NCI-H1694 (cell line): Measurements from ENCODE around the gene SPATA2L.
"Not testable (repeated sequence)": the region's sequence is repeated elsewhere in the genome, so short reads cannot be mapped to it uniquely, and the experiment has no call there.

Experiments
- DNase-seq: peaks from one replicate; lab custom pipeline; 2025; lab: John Stamatoyannopoulos, UW

The SPATA2L gene

DNA sequence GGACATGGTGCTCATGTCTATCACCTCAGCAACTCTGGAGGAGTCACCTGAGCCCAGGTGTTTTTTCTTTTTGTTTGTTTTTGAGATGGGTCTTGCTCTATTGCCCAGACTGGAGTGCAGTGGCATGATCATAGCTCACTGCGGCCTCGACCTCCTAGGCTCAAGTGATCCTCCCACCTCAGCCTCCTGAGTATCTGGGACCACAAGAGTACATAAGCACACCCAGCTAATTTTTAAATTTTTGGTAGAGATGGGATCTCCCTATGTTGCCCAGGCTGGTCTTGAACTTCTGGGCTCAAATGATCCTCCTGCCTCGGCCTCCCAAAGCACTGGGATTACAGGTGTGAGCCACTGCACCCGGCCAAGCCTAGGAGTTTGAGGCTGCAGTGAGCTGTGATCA, 11.9 kb downstream of the SPATA2L start:
- DNase-seq = not testable (repeated sequence)

DNA sequence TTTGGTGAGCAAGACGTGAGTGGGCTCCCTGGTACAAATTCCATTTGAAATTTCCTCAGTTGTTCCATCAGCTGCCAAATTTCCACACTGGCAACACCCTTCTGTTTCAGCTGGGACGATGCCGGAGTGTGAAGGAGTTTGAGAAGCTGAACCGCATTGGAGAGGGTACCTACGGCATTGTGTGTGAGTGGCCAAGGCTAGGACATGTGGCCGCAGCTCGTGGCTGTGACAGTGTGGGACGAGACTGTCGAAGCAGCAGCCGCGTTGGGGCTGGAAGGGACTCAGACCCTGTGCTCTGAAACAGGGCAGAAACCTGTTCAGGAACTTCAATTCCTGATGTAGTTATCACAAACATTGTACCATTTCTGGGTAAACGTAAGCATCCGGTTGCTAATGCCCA, 12.4 kb downstream of the SPATA2L start:
- no peak for DNase-seq

DNA sequence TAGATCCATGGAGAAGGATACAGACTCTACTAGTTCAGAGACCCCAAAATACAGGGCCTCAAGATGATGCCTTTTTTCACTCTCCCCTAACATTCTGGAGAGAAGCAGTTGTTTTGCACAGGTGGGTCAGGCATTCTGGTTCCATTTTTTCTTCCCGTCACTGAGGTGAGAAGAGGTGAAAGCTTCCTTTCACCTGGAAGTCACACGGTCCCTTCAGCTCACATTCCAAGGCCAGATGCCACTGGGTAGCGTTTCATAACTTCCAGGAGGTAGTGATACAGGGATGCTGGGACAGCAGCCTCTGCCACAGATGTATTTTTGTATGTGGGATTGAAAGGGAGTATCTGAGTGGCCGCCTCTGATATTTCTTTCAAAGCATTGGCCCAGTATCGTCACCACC, 13.1 kb downstream of the SPATA2L start:
- DNase-seq = no peak

DNA sequence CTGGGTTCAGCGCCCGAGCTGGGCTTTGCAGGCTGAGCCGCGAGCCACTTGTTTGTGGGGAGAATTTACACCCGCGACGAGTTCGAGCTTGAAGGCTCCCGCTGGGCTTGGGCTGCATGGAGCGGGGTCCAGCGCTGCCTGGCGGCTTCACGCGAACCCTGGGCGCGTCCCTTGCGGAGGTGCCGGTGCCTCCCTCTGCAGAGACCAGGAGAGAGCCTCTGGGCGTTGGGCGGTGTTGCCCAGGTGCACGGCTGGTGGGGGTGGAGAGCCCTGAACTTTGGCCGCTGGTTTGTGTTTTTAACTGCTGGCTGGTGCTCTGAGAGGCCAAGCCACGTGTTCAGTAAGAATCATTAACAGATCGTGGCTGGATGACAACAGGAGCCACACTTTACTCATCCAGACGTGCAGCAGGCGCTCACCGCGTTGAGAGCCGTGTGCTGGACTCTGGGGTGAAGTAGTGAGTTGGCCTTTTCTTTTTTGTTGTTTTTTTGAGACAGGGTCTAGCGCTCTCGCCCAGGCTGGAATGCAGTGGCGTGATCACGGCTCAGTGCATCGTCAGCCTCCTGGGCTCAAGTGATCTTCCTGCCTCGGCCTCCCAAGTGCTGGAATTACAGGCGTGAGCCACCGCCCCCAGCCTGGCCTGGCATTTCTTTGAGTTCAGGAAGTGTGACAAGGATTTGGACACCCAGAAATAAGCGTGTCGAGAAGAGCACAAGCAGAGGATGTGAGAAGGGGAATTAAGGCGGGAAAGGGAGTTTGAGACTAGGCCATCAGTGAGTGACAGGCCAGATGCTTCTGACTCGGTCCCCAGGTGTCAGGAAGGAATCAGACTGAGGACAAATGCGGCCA, 14.2 kb downstream of the SPATA2L start:
- DNase-seq = no peak

DNA sequence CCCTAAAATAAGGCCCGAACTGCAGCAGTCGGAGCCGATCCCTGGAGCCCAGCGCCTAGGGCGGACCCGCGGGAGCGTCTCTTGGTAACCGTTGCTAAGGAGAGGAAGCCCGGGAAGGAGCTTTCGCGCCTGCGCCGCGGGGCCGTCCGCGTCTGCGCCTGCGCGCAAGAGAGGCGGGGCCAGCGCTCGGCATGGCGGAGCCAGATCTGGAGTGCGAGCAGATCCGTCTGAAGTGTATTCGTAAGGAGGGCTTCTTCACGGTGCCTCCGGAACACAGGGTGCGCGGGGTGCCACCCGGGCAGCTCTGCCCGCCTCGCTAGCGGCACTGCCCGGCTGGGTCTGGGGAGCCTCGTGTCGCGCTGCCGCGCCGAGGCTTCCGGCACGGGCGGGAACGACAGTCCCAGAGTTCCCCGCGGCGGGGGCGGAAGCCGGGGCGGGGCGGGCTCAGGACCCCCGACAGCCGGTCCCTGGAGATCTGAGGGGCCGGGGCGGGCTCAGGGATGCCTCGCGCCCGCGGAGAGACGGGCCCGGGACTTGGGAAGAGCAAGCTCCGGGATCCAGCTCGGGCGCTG, 14.9 kb downstream of the SPATA2L start, which contains the start of gene CDK10:
Gene CDK10, plus strand, starts transcription at position 170 of the 572 bp plus-strand sequence. Its CDS starts 22 bp downstream, at position 192.
- peak; percentile 73 for DNase-seq

DNA sequence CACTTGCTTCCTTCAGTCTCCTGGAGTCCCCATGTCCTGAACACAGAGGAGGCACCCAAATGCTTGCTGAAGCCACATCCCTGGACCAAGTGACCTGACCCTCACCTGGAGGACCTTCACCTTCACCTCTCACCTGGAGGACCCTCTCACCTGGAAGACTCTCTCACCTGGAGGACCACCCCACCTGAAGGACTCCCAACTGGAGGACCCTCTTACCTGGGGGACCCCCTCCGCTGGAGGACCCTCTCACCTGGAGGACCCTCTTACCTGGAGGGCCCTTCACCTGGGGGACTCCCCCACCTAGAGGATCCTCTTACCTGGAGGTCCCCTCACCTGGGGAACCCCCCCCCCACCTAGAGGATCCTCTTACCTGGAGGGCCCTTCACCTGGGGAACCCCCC, 15.6 kb downstream of the SPATA2L start:
- no peak for DNase-seq

DNA sequence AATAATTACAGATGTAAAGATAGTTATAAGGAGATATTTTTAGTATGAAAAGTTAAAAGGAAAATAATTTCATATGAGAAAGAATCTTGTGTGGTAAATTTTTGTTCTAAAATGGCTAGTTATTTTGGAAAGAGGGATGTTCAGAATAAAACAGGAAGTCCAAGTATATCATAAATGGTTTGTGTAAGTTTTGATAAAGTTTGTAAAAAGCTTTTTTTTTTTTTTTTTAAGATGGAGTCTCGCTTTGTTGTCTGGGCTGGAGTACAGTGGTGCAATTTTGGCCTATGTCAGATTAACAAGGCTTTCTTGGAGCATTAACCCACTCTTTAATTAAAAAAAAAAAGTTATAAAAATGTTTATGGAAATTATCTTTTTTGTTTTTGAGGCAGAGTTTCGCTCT, 23.2 kb downstream of the SPATA2L start:
- no peak for DNase-seq

DNA sequence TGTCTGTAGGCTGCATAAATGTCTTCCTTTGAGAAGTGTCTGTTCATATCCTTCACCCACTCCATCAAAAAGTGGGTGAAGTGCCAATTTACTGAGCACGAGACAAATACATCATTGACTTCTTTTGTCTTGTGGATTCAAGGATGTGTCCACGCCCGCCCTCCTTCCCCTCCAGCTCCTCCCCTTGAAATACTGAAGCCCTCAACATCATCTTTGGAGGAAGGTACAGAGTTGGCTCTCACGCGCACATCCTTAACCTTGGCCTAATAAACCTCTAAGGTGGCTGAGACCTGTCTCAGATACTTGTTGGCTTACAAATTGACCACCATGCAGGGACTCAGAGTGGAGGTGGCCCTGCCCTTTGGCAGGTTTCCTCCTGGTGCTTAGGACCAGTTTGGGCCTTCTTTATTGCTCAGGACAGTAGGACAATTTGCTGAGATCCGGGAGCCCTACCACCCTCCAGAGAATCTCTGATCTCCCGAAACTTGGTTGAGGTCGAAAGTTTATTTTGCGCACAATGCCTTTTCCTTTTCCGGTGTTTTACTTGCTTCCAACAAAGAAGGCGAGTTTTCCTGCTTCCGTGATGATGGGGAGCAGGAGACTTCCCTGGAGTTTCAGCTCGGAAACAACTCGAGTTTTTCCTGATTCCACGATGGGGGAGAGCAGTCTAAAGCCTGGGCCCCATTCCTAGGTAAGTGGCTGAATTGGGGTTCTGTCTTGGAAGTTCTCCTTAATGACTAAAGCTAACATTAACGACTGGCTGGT, 29.1 kb downstream of the SPATA2L start:
- no peak for DNase-seq

DNA sequence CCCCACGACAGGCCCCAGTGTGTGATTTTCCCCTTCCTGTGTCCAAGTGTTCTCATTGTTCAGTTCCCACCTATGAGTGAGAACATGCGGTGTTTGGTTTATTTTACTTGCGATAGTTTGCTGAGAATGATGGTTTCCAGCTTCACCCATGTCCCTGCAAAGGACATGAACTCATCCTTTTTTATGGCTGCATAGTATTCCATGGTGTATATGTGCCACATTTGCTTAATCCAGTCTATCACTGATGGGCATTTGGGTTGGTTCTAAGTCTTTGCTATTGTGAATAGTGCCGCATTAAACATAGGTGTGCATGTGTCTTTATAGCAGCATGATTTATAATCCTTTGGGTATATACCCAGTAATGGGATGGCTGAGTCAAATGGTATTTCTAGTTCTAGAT, 29.9 kb downstream of the SPATA2L start:
- DNase-seq = not testable (repeated sequence)

DNA sequence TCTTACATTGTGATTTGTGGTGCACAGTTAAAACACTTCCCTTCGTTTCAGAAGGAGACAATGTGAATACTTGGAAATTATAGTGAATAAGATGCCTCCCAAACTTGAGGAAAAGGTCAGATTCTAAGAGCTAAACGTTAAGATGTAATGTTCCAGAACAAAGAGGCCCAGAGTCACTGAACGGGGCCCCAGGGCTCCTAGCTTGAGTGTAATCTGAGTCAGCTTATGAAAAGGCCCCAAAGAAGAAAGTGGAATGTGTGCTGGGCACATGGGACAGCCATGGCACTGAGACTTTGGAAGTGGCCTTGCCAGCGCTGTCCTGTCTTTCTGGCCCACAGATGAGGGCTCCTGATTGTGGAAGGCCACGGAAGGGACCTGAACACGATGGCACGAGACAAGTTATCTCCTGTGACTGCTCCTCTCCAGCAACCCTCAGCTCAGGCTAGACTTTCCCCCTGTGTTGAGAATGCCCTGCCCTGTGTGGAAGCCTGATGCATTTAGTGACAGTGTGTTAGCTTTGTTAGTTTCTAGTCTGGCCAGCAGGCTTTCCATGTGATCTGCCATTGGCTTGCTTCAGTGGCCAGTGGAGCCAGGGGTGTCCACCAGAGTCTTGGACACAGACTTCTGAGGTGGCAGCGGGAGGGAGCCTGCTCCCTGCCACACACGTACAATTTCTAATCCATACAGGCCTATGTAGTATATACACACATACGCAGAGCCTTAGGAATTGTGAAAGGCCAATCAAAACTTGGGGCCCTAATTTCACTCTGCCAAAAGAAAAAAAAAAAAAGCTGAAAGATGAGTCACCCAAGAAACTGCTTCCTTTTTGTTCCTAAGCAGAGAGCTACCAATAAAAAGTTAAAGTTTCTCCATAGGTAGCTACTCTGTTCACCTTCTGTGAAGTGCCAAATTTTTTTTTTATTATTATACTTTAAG, 30.7 kb downstream of the SPATA2L start:
- DNase-seq = no peak

DNA sequence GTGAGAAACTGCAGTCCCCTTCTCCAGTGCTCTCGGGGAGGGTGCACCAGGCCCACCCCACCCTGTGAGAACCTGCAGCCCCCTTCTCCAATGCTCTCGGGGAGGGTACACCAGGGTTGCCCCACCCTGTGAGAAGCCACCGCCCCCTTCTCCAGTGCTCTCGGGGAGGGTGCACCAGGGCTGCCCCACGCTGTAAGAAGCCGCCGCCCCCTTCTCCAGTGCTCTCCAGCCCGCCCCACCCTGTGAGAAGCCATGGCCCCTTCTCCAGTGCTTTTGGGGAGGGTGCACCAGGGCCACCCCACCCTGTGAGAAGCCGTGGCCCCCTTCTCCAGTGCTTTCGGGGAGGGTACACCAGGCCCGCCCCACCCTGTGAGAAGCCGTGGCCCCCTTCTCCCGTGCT, 31.8 kb downstream of the SPATA2L start:
- no peak for DNase-seq

DNA sequence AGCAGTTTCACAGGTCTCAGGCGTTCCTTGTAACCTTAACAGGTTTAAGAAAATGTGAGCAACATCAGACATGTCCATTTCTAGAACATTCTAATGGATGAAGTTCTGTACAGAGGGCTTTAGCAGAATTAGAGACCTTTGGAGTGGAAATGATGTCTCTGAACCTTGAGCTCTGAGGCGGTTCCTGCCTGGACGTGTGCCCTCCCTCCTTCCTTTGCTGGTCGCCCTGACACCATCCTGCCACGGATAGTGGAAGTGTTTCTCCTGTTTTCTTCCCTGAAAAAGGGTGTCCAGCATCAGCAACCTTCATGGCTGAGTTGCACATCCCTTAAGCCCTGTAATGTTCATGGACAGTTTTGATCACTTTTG, 32.7 kb downstream of the SPATA2L start:
- no peak for DNase-seq

DNA sequence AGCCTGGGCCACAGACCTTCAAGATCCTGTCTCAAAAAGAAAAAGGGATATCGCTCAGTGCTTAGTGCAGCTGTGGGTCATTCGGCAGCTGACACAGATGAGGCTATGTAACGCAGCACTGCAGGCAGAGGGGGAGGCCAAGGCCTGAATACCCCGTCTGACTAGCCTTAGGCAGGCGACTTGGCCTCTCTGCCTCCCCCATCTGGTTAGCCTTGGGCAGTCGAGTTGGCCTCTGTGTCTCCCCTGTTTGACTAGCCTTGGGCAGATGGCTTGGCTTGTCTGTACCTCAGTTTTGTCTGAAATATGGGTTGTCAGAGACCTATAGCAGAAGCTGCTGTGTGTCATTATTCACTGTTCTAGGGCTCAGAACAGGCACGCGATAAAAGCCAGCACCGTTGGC, 33.9 kb downstream of the SPATA2L start:
- DNase-seq = no peak

DNA sequence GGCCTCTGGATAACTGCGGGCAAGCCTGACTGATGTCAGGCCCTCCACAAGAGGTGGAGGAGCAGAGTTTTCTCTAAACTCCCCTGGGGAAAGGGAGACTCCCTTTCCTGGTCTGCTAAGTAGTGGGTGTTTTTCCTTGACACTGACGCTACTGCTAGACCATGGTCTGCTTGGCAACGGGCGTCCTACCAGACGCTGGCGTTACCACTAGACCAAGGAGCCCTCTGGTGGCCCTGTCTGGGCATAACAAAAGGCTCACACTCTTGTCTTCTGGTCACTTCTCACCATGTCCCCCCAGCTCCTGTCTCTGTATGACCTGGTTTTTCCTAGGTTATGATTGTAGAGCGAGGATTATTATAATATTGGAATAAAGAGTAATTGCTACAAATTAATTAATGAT, 34.5 kb downstream of the SPATA2L start:
- DNase-seq = not testable (repeated sequence)

DNA sequence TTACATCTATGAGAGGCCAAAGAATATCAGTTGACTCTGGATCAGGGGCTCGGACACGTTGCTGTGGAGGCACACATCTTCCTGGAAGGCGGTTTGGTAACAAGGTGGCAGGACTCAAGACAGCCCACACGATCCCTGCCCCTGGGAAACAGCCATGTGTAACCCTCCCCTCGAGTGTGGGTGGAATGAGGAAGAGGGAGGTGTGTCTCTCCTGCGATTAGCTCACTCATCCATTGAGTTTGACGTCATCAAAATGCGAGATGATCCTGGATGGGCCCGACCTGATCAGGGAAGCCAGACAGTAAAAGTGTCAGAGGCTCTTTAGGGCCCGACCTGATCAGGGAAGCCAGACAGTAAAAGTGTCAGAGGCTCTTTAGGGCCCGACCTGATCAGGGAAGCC, 37.3 kb downstream of the SPATA2L start:
- not testable (repeated sequence) for DNase-seq

DNA sequence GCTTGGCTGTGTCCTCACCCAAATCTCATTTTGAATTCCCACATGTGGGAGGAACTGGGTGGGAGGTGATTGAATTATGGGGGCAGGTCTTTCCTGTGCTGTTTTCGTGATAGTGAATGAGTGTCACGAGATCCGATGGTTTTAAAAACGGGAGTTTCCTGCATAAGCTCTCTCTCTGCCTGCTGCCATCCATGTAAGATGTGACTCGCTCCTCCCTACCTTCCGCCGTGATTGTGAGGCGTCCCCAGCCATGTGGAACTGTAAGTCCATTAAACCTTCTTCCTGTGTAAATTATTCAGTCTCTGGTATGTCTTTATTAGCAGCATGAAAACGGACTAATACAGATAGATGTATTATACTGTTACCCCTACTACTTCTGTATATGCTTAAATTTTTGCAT, 40.3 kb downstream of the SPATA2L start:
- DNase-seq = no peak

DNA sequence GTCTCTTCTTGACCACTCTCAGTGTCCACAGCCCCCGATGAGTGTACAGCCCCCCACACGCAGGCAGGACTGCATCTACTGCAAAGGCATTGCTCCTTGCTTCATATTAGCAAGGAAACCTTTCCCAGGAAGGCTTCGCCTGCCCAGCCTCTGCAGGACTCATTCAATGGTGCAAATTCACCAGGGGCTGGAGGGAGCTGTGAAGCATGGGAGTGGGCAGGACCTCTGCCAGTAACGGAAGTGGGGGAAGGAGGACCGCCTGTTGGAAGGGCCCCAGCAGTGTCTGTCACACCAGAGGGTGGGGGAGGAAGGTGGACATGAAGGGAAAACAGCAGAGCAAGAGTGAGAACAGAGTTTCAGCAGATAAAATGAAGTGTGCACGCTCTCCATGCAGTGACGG, 41.4 kb downstream of the SPATA2L start:
- DNase-seq = no peak

DNA sequence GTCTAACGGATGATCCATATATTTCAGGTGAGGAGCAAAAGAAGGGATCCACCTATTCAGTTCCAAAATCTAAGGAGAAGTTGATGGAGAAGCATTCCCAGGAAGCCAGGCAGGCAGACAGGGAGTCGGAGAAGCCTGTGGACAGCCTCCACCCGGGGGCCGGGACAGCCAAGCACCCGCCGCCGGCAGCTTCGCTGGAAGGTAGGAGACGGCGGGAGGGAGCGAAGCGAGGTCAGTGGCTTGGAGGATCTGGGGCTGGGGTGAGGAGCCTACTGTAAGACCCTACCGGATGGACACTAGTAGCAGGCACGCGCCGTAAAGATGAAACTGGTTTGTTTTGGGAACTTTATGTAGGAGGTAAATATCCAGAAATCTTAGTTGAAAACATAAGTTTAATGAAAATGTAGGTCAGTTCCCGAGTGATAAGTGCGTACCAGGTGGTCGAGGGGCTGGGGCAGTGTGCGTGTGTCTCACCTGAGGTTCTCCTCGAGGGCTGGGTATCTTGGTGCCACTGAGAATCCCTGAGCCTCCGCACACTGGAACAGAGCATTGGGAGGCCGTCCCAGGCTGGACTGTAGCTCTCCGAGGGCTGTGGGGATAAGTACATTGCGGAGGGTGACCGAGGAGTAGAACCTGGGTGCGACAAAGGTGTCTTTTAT, 43.2 kb downstream of the SPATA2L start:
- no peak for DNase-seq

DNA sequence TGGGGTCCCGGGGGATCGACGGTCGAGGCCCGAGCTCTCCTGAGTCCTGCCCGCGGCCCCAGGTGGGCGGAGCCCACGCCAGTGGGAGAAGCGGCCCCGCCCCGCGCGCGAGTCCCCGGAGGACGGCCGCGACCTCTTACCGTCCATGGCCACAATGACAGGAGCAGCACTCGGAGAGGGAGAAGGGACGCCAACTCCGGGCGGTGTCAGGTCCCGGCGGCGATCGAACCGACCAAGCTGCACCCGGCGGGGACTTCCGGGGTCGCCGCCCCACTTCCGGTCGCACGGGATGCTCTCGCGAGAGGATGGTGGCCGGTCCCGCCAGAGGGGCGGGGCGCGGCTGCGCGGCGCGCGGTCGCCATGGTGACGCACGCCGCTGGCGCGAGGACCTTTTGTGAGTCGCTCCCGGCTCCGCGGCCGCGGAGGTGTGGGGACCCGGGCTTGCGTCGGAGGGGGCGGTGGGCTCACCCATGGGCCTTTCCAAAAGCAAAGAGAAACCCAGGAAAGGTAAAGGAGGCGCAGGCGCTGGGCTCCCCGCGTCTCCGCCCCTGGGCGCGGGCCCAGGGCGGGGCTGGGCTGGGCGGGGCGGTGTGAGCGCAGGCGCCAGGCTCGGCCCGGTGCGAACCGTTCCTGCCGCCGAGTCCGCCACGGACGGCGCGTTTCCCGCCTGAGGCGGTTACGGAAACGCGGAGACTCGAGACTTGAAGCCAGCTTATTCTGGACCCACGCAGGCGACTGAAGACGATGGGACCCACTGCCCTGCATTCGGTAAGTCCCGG, 43.9 kb downstream of the SPATA2L start, which contains the start of the genes CHMP1A and SPATA33:
Gene CHMP1A, minus strand, starts transcription at position 267 of the 779 bp plus-strand sequence. Its CDS starts 120 bp downstream, at position 147.
Gene SPATA33, plus strand, starts transcription at position 395 of the 779 bp plus-strand sequence. Its CDS starts 76 bp downstream, at position 471.
- DNase-seq = peak; percentile 27
